ENCODE measurements around the gene TMEM72. TPM values are rescaled to one million over a fixed set of nuclear protein-coding genes. Genes with fewer than 3 reads are reported as not detected.

TMEM72 gene
- polyA plus RNA-seq, 1 experiment = not detected

GRCh38 chr10:44980309-44981171 is 69.4 kb downstream of the TMEM72 start:
- DNase-seq (ENCODE audit: low read depth) = no peak

DNA sequence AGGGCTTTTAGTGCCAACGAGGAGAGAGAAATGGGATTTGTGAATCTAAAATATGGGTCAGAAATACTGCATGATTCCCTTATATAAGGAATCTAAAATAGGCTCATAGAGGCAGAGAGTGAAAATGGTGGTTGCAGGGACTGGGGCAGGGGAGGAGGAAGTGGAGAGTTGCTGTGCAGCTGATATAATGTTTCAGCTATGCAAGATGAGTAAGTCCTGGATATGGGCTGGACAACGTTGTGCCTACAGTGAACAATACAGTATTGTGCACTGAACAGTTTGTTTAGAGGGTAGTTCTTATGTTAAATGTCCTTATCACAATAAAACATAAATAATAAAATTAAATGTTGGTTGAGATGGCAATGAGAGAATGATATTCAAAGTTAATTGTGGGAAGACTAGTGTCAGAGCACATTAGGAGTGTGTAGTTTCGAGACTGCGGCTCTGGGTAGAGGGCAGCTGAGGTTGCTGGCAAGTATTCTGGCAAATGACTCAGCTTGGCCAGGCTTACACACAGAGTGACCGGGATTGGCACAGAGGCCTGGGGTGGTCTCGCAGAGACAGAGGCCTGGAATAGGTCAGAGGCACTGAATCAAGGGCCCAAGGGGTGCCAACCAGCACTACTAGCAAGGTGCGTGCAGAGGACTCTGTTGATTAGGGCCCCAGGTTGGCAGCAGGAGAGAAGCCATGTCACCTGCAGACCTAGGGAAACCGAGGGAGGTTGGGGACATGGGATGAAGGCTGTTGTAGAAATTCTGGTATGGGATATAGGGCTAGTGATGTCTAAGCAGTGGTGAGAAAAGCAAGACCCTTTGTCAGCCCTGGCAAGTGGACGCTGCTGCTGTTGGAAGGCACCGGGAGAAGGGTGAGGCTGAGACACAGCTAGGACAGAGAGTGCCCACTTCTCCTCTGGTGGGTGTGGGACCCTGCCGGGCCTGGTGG is 70.3 kb downstream of the TMEM72 start:
- H3K4me3 ChIP-seq (ENCODE audit: low read depth, low read length) = no peak overlapping the region
- CTCF ChIA-PET = interaction anchor here (0.6 to 4.1 kb wide), 6 partner anchors 13 to 1299 kb away, joined by 3 to 32 read pairs (median 4); partner anchors contain the start of gene RASSF4

More at GRCh38 chr10:44980309-44981171, 69.4 kb downstream of the TMEM72 start:
- Histone ChIP-seq H3K4me3 (ENCODE audit: low read depth, low read length) (no peak overlapping the region), H3K27me3 (ENCODE audit: control insufficient read depth, insufficient read depth, low read length) (no peaks in the 10 kb centered on the region), H3K36me3 (ENCODE audit: control insufficient read depth, insufficient read depth, low read length) (no peaks in the 10 kb centered on the region)
- POLR2A ChIA-PET = no interaction called here
- CTCF ChIA-PET = interaction anchor here (0.6 to 4.1 kb wide), 6 partner anchors 14 to 1298 kb away, joined by 3 to 32 read pairs (median 3); partner anchors contain the start of gene RASSF4
- TF ChIP-seq CTCF (IDR thresholded peaks at IDR 0.05; ENCODE audit: insufficient read depth, low read depth, low read length) = no peak

DNA sequence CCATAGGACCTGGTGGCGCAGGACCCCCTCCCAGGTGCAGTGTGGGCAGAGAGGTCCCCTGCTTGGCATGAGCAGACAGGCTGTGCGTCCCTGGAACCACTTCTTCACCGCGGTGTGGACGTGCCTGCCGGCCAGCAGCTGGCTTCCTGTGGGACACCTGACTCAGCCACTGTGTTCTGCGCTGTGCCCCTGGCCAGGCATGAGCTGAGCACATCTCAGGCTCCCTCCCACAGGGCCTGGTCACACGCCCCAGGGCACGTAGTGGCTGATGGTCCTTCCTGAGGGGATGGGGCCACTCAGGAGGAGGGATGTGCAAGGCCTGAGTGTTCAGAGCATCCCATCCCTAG is 71.0 kb downstream of the TMEM72 start:
- TF ChIP-seq CTCF (IDR thresholded peaks at IDR 0.05; ENCODE audit: insufficient read depth, low read depth, low read length) = no peak

More for the DNA sequence above, 70.3 kb downstream of the TMEM72 start:
- POLR2A ChIA-PET = no interaction called here
- no peak for TF ChIP-seq CTCF (IDR thresholded peaks at IDR 0.05; ENCODE audit: insufficient read depth, low read depth, low read length)
- H3K27me3 ChIP-seq (ENCODE audit: control insufficient read depth, insufficient read depth, low read length) = no peaks in the 10 kb centered on the region
- DNase-seq (ENCODE audit: low read depth) = peak; percentile 47
- no peaks in the 10 kb centered on the region for H3K36me3 ChIP-seq (ENCODE audit: control insufficient read depth, insufficient read depth, low read length)

GRCh38 chr10:44982496-44982895 is 71.4 kb downstream of the TMEM72 start:
- CTCF ChIA-PET = no interaction called here
- H3K4me3 ChIP-seq (ENCODE audit: low read depth, low read length) = no peak overlapping the region
- no peak for TF ChIP-seq CTCF (IDR thresholded peaks at IDR 0.05; ENCODE audit: insufficient read depth, low read depth, low read length)
- DNase-seq (ENCODE audit: low read depth) = no peak
- H3K36me3 ChIP-seq (ENCODE audit: control insufficient read depth, insufficient read depth, low read length) = no peaks in the 10 kb centered on the region
- POLR2A ChIA-PET = no interaction called here
- H3K27me3 ChIP-seq (ENCODE audit: control insufficient read depth, insufficient read depth, low read length) = no peaks in the 10 kb centered on the region

More for the DNA sequence above, 71.0 kb downstream of the TMEM72 start:
- no peaks in the 10 kb centered on the region for H3K36me3 ChIP-seq (ENCODE audit: control insufficient read depth, insufficient read depth, low read length)
- POLR2A ChIA-PET = no interaction called here
- DNase-seq (ENCODE audit: low read depth) = no peak
- CTCF ChIA-PET = interaction anchor here (1.0 to 1.4 kb wide), 3 partner anchors 12 to 23 kb away, joined by 3 to 4 read pairs (median 3); partner anchors contain the start of gene RASSF4
- H3K27me3 ChIP-seq (ENCODE audit: control insufficient read depth, insufficient read depth, low read length) = no peaks in the 10 kb centered on the region
- H3K4me3 ChIP-seq (ENCODE audit: low read depth, low read length) = no peak overlapping the region

All from BJ (cell line).